Middle frontal gyrus (tissue), 1 donor: ENCODE results near the gene LYSMD4.
A peak's percentile ranks its signal among the peaks of the same experiment; 100 is the strongest.

Experiments used
- DNase-seq: peaks from one replicate; pipeline ENCODE4 v3.0.0-alpha.2; 2015; ENCODE audit warnings: low spot score; ENCODE audit errors: extremely low spot score

Gene LYSMD4

GRCh38 chr15:99706557-99707303 lies 26.5 kb downstream of the LYSMD4 start:
- DNase-seq = no peak

DNA sequence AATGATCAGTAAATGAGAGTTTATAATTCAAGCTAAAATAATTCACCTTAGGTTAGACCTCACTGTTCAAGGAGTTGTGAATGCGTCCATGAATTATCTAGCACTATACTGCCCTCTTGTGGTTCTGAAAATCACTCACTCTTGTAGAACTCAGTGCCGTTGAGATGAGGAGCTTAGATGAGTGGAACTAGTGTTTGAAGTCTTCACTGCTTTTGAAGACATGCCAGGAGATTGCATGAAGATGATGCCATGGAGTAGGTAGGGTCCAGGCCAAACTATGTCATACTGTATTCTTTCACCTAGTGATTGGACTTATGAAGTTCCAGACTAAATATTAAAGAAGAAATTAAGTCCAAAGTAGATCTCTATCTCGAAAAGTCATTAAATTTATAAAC lies 28.8 kb downstream of the LYSMD4 start:
- DNase-seq = peak; percentile 85

- DNase-seq = no peak
Measured at GRCh38 chr15:99703603-99704443, 29.4 kb downstream of the LYSMD4 start.

DNA sequence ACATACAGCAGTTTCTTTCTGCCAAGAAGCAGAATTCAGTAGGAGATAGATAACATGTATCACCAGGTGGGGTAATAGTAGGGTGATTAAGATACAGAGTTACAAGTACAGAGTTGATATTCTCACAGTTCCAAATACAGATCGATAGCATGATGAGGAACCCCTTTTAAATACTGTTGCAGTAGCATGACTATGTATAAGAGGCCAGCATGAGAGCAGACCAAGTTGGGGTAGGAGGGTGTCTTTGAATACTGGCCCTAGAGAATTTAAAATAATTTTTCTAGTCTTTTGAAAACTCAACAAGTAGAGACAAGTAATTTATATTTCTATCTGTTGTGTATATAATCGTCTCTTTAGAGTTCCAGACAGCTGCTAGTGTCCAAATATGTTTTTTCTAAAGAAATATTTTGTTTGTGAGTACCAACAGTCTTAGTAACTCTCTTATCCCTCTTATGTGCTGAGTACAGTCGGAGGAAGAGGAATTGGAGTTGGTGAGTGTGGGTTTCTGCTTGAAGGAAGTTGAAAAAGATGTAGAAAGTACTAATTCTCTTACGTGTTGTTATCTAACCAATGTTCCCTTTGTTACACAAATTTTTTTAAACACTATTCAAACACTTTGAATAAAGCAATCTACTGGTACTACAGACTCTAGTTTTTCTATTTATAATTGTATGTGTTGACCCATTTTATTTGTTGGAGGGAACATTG lies 30.2 kb downstream of the LYSMD4 start:
- no peak for DNase-seq

- DNase-seq = no peak
Measured at GRCh38 chr15:99696096-99696495, 37.1 kb downstream of the LYSMD4 start.

- DNase-seq = no peak
Measured at GRCh38 chr15:99692825-99693224, 40.4 kb downstream of the LYSMD4 start.

- DNase-seq = no peak
Measured at GRCh38 chr15:99686290-99686689, 46.9 kb downstream of the LYSMD4 start.

DNA sequence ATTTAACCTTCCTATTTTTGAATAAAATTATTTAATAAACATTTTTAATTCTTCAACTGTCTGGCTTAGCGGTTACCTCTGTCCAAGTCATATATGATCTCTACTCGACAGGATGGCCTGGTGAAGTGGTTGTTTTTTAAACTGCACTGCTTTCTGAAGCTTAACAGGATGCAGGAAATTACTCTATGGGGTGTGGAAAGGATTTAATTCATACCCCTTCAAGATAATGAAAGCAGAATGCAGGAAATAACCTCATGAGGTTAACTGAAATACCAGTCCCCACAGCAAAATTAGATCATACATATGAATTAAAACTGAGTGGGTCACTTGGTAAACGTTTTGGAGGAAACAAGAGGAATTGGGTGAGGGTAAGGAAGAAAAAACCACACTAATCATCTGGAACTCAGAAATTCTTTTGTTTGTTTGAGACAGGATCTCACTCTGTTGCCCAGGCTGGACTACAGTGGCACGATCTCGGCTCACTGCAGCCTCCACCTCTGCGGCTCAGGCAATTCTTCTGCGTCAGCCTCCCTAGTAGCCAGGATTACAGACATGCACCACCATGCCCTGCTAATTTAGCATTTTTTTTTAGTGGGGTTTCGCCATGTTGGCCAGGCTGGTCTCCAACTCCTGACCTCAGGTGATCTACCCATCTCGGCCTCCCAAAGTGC lies 50.1 kb downstream of the LYSMD4 start:
- DNase-seq = no peak

DNA sequence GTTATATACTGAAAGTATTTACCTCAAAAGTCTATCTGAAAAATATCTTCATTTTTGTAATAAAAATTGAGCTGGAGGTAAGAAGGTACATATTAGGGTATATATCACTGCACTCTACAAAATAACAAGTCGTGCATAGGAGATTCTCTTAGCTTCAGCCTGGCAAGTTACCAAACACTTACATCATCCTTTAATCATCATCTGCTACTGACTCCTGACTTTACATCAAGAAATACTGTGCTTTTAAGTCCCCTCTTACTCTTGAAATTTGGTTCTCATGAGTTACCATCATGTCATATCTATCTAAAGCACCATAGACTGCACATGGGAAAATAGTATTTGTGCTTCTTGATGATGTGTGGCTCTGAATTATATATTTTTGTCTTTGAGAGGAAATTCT lies 50.8 kb downstream of the LYSMD4 start:
- no peak for DNase-seq

GRCh38 chr15:99681990-99682389 lies 51.2 kb downstream of the LYSMD4 start:
- no peak for DNase-seq

DNA sequence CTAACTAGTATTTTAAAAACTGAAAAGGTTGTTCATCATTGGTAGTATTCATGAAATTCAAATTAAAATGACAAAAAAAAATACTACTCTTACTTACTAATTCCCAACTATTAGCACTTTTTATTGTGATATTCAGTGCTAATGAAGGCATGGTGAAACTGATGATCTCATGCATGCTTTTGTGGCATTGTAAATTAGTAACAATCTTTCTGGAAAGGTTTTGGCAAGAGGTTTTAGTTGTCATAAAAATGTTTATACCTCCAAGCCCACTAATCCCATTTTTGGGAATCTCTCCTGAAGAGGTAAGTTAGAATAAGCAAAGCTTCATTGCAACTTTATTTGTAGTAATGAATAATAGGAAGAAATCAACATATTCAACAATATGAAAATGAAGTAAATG lies 53.0 kb downstream of the LYSMD4 start:
- DNase-seq = no peak

- DNase-seq = no peak
Measured at GRCh38 chr15:99677540-99678134, 55.6 kb downstream of the LYSMD4 start.
